PFSK-1 (cell line): ENCODE measurements around the gene CNN2.

ENCODE experiments used
- FOXP2 ChIP-seq: optimal IDR thresholded peaks from 2 replicates; pipeline ENCODE3; 2011; ENCODE audit warnings: borderline replicate concordance, control low read depth, inconsistent platforms; ENCODE audit not compliant: insufficient read depth; ENCODE audit errors: extremely low read length, extremely low read depth
- POLR2AphosphoS5 ChIP-seq: IDR thresholded peaks from 2 replicates; pipeline ENCODE4 v1.6.1; 2012; ENCODE audit warnings: low read depth, mild to moderate bottlenecking, control low read depth, low read length, moderate library complexity
- REST ChIP-seq, 2 experiments: IDR thresholded peaks; 2 replicates each; pipeline versions ENCODE4 v1.6.1 to v1.8.0; 2011 to 2012; ENCODE audit warnings: low read depth in 2 of 2, low read length in 2 of 2, control low read depth in 1 of 2, inconsistent platforms in 1 of 2, mild to moderate bottlenecking in 1 of 2, moderate library complexity in 1 of 2; ENCODE audit not compliant: insufficient read depth in 1 of 2
- SIN3A ChIP-seq: IDR thresholded peaks from 2 replicates; pipeline ENCODE4 v1.6.1; 2012; ENCODE audit warnings: mild to moderate bottlenecking, low read length, moderate library complexity, borderline replicate concordance; ENCODE audit not compliant: insufficient read depth
- TAF1 ChIP-seq: IDR thresholded peaks from 2 replicates; pipeline ENCODE4 v1.6.1; 2012; ENCODE audit warnings: low read length, control low read depth, borderline replicate concordance; ENCODE audit not compliant: insufficient read depth

The CNN2 gene

GRCh38 chr19:1060689-1061088, 34.3 kb downstream of the CNN2 start:
- TF ChIP-seq POLR2AphosphoS5 (no peak), FOXP2 (no peak), REST (IDR thresholded peaks at IDR 0.05; ENCODE audit: insufficient read depth in 1 of 2, low read depth in 2 of 2, low read length in 2 of 2) (no peak), SIN3A (no peak), TAF1 (no peak)

GRCh38 chr19:1061987-1062386, 35.6 kb downstream of the CNN2 start:
- TF ChIP-seq SIN3A (no peak), REST (IDR thresholded peaks at IDR 0.05; ENCODE audit: insufficient read depth in 1 of 2, low read depth in 2 of 2, low read length in 2 of 2) (no peak), TAF1 (no peak), FOXP2 (no peak), POLR2AphosphoS5 (no peak)

GRCh38 chr19:1062387-1063029, 36.1 kb downstream of the CNN2 start:
- TF ChIP-seq FOXP2 (no peak), POLR2AphosphoS5 (no peak), SIN3A (no peak), REST (IDR thresholded peaks at IDR 0.05; ENCODE audit: insufficient read depth in 1 of 2, low read depth in 2 of 2, low read length in 2 of 2) (no peak), TAF1 (no peak)

GRCh38 chr19:1063030-1063908, 36.9 kb downstream of the CNN2 start:
- no peak for TF ChIP-seq REST (IDR thresholded peaks at IDR 0.05; ENCODE audit: insufficient read depth in 1 of 2, low read depth in 2 of 2, low read length in 2 of 2)
